Measurements from ENCODE around the gene ARHGAP24. TPM values are rescaled to one million over a fixed set of nuclear protein-coding genes. Genes with fewer than 3 reads are reported as not detected.
A peak's percentile ranks its signal among the peaks of the same experiment; 100 is the strongest.

Gene ARHGAP24
- total RNA-seq, 1 donor, result 56.6 TPM

DNA sequence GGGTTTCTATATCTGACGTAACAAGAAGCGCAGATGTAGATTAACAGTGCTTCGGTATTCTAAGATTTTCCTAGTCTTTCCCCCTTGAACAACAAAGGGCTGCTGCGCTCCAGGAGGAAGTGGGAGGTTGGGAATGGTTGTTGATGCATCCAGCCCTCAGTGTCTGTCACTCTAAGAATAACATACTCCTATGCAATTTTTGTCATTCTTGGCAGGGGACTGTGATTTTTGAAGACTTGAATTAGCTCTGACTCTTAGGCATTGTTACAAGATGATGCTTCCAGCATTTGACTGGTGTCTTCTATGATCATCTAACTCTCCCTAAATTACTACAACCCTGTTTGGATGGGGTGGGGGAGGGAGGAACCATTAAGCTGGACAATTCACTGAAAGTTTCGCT is 394.2 kb downstream of the ARHGAP24 start:
- TF ChIP-seq, protein P1, sequence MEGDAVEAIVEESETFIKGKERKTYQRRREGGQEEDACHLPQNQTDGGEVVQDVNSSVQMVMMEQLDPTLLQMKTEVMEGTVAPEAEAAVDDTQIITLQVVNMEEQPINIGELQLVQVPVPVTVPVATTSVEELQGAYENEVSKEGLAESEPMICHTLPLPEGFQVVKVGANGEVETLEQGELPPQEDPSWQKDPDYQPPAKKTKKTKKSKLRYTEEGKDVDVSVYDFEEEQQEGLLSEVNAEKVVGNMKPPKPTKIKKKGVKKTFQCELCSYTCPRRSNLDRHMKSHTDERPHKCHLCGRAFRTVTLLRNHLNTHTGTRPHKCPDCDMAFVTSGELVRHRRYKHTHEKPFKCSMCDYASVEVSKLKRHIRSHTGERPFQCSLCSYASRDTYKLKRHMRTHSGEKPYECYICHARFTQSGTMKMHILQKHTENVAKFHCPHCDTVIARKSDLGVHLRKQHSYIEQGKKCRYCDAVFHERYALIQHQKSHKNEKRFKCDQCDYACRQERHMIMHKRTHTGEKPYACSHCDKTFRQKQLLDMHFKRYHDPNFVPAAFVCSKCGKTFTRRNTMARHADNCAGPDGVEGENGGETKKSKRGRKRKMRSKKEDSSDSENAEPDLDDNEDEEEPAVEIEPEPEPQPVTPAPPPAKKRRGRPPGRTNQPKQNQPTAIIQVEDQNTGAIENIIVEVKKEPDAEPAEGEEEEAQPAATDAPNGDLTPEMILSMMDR (IDR thresholded peaks at IDR 0.05; ENCODE audit: insufficient read depth, low read depth, low read length), result no peak
- no peak overlapping the region for H3K4me3 ChIP-seq (ENCODE audit: low read depth, low read length)
- DNase-seq (ENCODE audit: low read depth), result no peak

DNA sequence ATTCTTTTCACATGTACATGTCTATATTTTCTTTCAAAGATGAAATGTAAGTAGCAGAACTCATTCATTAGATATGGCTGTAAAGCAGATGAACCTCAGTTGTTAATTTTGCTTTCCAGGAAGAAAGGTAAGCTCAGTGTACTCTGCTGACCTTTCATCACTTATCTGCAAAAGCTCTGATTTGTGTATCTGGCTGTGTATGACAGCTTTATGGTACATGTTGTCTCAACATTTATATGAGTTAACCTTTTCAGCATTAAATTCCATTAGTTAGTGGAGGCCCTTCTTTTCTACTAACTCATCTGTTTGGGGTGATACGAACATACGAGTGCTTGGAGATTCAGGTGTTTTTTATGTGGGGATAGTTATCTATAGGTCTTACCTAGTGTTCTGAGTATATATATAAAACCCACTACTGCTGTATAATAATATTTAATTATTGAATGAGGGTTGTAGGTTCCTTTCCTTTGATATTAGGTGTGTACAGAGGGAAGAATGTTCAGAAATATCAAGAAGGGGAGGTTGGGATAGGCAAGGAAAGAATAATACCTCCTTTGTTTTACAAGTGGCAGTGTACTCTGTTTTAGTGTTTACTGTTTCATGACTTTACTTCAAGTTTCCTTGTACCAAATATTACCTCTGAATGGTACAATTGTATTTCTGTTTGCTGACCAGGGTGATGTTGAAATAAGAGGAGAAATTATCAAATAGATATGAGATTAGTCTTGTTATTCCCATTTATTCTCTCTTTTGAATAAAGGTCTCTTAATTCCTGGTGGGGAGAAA is 395.5 kb downstream of the ARHGAP24 start:
- no peak overlapping the region for H3K4me3 ChIP-seq (ENCODE audit: low read depth, low read length)
- TF ChIP-seq, protein P1 (IDR thresholded peaks at IDR 0.05; ENCODE audit: insufficient read depth, low read depth, low read length), result no peak
- DNase-seq (ENCODE audit: low read depth), result no peak

DNA sequence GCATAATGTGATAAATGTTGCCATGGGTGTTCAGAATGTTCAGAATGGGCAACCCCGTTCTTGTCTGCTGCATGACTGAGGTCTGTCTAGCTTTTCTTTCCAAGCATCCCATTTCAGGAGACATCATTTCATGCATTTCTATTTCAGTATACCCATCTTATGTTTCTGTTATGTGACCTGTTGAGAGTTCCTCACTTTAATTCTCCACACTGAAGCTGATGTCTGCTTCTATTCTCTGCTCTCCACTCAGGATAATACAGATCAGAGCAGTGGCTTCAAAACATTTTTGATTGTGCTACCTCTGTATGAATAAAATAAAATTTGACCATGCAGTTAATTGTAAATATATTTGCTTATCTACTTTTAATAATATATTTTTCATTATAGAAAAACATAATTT is 398.6 kb downstream of the ARHGAP24 start:
- no peak overlapping the region for H3K4me3 ChIP-seq (ENCODE audit: low read depth, low read length)
- TF ChIP-seq, protein P1 (IDR thresholded peaks at IDR 0.05; ENCODE audit: insufficient read depth, low read depth, low read length), result no peak
- no peak for DNase-seq (ENCODE audit: low read depth)

DNA sequence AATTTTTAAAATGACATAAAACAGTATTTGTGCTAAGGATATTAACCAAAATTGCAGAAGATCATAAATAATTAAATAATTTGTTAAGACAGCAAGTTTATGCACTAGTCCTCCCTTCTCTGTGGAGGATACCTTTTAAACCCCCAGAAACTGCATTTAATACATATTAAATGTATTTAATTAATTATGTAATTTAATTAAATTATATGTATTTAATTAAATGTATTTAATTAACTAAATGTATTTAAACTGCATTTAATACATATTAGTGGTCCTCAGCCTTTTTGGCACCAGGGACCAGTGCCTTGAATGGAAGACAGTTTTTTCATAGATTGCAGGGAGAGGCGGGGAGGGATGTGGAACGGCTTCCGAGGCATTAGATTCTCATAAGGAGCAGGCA is 404.6 kb downstream of the ARHGAP24 start:
- TF ChIP-seq, protein P1 (IDR thresholded peaks at IDR 0.05; ENCODE audit: insufficient read depth, low read depth, low read length), result no peak
- DNase-seq (ENCODE audit: low read depth), result no peak
- H3K4me3 ChIP-seq (ENCODE audit: low read depth, low read length), result no peak overlapping the region

DNA sequence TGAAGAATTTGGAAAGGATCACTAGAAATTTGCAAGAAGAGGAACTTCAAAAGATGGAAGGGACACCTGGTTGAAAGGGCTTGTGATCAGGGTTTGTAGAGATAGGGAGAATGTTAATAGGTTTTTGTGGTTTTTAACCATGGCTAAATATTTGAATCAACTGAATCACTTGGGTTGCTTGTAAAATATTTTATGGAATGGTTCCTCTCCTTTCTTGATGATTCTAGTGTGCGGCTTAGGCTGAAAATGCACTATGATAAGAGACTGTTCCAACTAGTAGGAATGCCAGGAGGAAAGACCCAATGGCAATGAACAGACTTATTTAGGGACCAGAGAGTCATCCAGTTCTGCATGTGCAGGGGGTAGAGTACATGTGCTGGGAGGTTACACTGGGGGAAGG is 408.2 kb downstream of the ARHGAP24 start:
- H3K4me3 ChIP-seq (ENCODE audit: low read depth, low read length), result no peak overlapping the region
- TF ChIP-seq, protein P1 (IDR thresholded peaks at IDR 0.05; ENCODE audit: insufficient read depth, low read depth, low read length), result no peak
- DNase-seq (ENCODE audit: low read depth), result peak; percentile 37

DNA sequence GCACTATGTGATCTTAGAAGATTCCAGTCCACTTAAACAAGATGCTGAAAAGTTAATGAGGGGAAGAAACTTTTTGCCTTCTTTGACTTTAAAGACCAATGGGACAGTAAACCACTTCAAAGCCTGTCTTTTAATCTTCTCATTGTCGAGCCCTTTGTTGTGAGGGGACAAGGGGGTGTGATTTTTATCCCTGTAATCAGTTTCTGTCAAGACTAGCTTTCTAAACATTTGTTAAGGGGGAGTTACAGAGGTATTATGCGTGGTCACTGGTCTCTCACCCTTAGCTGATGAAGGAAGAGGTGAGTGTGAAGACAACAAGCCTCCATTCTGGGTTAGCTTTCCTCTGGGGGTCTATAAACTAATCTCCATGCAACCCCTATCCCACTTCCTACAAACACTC is 409.3 kb downstream of the ARHGAP24 start:
- TF ChIP-seq, protein P1 (IDR thresholded peaks at IDR 0.05; ENCODE audit: insufficient read depth, low read depth, low read length), result no peak
- no peak overlapping the region for H3K4me3 ChIP-seq (ENCODE audit: low read depth, low read length)
- DNase-seq (ENCODE audit: low read depth), result no peak

DNA sequence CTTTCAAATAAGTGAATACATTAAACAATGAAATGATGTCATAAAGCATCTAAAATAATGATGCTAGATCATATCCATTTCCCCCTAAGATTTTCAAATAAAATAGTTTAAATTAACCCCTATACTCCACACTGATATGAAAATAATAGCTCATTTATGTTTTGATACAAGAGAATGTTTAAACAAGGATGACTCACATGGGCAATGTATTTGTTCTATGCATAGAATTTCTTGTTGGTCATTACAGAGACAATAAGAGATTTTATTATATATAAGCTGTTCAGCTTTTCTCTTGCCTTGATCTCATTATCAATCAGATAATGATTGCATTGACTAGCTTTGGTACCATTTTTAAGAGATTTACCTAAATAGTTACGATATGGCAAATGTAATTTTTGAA is 411.7 kb downstream of the ARHGAP24 start:
- no peak overlapping the region for H3K4me3 ChIP-seq (ENCODE audit: low read depth, low read length)
- DNase-seq (ENCODE audit: low read depth), result no peak
- TF ChIP-seq, protein P1 (IDR thresholded peaks at IDR 0.05; ENCODE audit: insufficient read depth, low read depth, low read length), result no peak
